Measurements from ENCODE around the gene SELENOS. TPM values are rescaled to one million over a fixed set of nuclear protein-coding genes. Genes with fewer than 3 reads are reported as not detected.

SELENOS gene
- total RNA-seq, 1 donor from 2014 or later: 62.0 TPM

GRCh38 chr15:101254157-101255050 lies 22.9 kb downstream of the SELENOS start:
- intact Hi-C loops (cut with micrococcal nuclease): loop anchor here (10.0 kb wide), 1 partner anchor 920 kb away; no protein-coding TSS in a partner anchor

DNA sequence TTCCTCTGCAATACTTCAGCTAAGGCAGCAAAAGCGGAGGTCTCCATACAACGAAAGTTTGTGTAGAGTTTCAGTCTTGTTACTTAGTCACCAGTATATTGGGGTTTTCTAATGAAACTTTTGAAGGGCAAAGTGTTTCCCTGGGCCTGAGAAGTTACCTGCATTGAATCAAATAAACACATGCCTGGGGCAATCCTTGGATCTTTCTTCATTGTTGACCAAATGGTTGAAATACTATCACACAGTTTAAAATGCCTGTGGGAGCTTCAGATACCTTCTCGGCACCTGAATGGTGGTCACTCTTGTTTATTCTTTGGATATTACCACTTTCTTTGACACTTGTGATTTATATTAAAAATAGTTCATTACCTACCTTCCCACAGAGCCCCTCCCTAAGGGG lies 24.4 kb downstream of the SELENOS start:
- intact Hi-C loops (cut with micrococcal nuclease): loop anchor here (1.0 to 10.0 kb wide), 7 partner anchors 24 to 918 kb away; partner anchors contain the start of genes ASB7, LINS1 and SELENOS

DNA sequence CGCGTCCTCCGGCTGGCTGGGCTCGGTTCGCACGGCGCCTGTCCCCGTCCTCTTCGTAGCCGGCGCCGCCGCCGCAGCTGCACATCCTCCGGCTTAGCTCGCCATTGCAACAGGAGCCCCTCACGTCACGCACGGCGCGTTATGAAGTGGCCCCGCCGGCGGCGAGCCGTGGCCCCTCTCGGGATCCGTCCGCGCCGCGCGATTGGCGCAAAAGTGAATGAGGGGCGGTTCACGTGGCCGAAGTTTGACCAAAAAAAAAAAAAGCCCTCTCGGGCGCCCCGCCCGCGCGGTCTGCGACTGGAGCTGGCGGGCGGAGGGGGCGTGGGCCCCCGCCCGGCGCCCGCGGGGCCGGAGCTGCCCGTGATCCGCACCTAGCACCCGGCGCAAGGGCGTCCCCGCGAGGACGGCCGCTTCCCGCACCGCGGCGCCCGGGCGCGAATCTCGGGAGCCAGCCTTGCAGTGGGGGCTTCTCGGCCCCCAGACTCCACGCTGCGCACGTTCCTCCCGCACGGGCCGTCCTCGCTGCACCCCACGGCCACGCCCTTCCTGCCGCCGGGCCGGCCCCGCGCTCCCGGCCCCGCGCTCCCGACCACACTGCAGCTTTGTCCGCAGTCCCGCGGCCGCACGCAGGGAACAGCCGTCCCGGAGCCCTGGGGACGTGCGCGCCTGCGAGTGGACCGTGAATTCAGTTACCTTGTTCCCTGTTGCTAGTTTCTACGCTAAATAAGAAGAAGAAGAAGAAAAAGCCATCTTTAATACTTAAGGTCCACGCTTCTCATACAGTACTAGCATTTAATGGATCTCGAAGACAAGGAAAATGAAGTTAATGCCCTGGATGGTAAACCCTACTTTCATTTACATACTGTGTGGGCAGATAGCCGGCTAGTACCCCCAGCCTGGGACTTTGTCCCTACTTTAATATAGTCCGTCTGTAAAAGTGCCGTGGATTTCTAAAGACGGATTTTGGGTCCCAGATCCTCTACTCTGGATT lies 25.2 kb downstream of the SELENOS start, which contains the start of gene CHSY1:
Gene CHSY1 (minus strand): TSS at position 219 of the 991 bp plus-strand sequence. CDS start 592 bp downstream, outside the sequence.
- intact Hi-C loops (cut with micrococcal nuclease): loop anchor here (1.0 to 10.0 kb wide), 8 partner anchors 25 to 917 kb away; partner anchors contain the start of genes ASB7, LINS1 and SELENOS

GRCh38 chr15:101250873-101251829 lies 26.1 kb downstream of the SELENOS start:
- intact Hi-C loops (cut with micrococcal nuclease): loop anchor here (1.0 to 10.0 kb wide), 6 partner anchors 9 to 916 kb away; no protein-coding TSS in a partner anchor

DNA sequence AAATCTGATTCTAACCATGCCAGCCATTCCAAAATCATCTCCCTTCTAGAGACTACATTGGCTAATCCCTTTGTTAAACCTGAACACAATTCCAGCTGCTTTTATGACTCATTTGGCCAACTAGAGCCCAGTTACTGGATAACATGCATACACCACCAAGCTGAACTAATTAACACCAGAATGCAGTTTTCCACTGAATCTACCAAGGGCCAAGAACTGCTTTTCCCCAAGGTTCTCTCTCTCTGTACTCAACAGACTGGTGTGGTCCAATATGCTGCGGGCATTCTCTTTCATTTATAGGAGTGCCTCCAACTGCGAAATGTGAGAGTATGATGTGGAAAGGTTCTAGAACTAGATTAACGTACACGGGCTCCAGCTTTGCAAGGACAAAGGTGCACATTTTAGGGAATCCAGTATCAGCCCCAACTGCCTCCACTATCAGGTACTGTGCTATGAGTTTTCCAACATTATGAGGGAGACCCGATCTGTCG lies 26.9 kb downstream of the SELENOS start:
- intact Hi-C loops (cut with micrococcal nuclease): loop anchor here (1.0 to 10.0 kb wide), 5 partner anchors 8 to 916 kb away; no protein-coding TSS in a partner anchor

- intact Hi-C loops (cut with micrococcal nuclease): no loop called here
Observed at GRCh38 chr15:101248274-101248673, 29.0 kb downstream of the SELENOS start.

DNA sequence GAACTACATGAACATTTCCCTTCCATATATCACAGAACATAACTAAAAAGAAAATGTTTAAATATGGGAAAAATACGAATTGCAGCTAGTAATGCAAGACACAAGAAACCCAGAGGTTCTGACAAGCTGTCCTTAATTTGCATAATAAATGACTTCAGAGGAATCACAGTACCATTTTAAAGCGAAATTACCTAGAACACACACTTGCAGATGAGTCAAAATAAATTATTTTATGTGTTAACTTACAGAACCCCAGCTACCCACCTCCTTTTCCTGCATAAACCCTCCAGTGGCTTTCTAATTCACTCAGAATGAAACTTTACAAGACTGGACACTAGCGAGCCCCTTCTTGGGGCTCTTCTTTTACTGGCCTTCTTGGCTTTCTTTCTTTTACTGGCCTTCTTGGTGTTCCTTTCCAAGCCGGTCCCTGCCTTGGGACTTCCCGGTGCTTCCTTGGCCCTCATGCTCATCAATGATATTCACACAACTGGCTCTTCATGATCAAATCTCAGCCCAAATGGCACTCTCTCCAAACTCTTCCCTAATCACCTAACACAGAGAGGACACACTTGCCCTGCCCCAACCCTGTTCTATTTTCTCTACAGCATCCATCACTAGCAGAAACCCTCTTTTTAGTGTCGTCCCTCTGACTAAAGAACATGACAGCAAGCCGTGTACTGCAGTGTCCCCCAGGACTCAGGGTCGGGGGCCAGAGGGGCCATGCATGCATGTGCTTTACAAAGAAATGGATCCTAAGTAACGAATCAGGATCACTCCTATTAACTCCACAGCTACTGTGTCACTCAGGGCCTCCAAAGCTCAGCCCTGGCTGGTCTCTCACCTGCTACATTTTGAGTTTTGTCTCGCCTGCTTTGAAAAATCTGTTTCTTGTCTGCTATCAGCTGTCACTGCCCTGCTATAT lies 30.2 kb downstream of the SELENOS start:
- intact Hi-C loops (cut with micrococcal nuclease): no loop called here

DNA sequence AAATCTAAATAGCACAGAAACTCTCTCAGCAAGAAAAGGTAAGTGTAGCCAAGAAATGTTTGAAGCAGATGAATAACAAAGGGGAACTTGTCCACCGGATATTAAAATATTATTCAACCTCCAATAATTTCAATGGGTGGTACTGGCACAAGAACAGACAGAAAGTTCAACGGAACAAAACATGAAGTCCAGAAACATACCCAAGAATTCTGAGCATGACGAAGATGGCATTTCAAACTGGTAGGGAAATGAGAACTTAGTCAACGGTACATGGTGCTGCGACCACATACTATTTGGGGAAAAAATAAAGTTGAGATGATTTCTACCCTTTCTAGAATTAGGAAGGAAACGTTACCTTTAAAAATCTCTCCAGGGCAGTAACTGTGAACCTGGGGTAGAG lies 30.9 kb downstream of the SELENOS start:
- intact Hi-C loops (cut with micrococcal nuclease): no loop called here

GRCh38 chr15:101244889-101245668 lies 32.2 kb downstream of the SELENOS start:
- intact Hi-C loops (cut with micrococcal nuclease): no loop called here

GRCh38 chr15:101244036-101244781 lies 33.1 kb downstream of the SELENOS start:
- intact Hi-C loops (cut with micrococcal nuclease): no loop called here

GRCh38 chr15:101243420-101243819 lies 33.9 kb downstream of the SELENOS start:
- intact Hi-C loops (cut with micrococcal nuclease): no loop called here

- intact Hi-C loops (cut with micrococcal nuclease): loop anchor here (1.0 kb wide), 4 partner anchors 7 to 75 kb away; no protein-coding TSS in a partner anchor
Observed at GRCh38 chr15:101242999-101243336, 34.3 kb downstream of the SELENOS start.

DNA sequence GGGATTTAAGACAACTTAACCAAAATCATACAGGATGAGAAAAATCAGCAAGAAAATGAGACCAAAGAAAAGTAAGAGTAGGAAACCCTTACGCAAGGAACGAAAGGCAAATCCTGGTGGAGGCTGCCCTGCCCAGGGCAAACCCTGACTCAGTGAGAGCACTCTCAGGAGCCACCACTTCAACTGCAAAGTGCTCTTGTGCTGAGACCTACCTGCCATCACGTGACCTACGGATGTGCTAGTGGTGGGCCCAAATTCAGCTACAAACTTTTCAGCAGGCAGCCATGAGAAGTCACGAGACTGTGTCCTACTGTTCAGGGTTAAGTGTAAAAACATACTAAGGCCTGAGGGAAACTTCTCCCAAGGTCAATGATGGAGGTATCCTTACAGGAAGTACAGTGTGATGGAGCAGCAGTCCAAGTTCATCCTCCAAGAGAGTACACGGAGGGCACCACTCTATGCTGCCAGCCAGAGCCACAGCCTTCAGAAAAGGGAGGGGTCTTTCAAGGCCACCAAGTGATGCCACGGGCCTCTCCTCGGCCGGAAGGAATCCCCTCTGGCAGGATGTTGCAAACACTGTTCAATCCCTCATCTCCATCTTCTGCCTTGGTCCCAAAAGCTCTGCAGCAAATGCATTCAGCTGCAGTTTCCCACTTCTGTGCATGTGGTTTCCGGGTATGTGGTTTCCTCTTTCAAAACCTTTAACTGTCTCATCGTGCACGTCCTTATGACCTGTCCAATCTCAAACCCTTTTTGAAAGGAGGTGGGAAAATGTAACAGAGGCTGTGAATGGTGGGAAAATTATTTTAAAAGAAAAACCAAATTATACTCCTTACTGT lies 34.9 kb downstream of the SELENOS start:
- intact Hi-C loops (cut with micrococcal nuclease): loop anchor here (1.0 kb wide), 4 partner anchors 8 to 74 kb away; no protein-coding TSS in a partner anchor

DNA sequence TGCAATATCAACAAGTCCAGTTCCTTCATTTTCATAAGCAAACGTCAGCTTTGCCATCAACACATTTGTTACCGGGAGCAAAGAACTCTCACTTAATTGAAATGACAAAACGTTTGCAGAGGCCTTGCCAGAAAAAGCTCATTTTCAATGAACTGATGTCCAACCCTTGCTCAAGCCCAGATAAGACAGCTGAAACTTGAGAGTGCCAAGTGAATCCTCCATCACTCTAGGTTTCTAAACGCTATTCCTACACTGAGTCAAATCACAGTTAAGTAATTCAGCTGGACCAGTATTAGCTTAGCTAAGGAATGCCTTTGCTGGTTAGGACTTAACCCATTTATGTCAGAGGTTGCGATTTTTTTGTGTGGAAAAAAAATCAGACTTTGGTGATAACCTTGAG lies 36.9 kb downstream of the SELENOS start:
- intact Hi-C loops (cut with micrococcal nuclease): no loop called here

DNA sequence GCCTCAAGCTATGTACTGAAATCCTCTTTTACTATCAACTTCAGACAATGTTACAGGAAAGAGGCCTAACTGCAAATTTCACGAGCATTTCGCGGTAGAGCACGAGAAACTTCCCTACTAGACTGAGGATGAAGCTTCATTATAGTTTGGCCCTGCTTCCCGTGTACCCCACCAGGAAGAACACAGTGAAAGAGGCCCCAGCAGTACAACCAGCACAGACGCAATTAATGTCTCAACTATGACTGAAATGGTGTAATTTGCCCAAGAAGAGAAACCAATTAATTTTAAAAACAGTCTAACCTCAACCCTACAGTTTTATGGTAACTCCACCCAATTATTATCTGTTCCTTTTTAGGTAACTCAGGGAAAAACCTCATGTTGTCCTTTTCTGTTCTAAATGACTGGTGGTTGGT lies 37.6 kb downstream of the SELENOS start:
- intact Hi-C loops (cut with micrococcal nuclease): loop anchor here (1.0 kb wide), 1 partner anchor 11 kb away; no protein-coding TSS in a partner anchor

DNA sequence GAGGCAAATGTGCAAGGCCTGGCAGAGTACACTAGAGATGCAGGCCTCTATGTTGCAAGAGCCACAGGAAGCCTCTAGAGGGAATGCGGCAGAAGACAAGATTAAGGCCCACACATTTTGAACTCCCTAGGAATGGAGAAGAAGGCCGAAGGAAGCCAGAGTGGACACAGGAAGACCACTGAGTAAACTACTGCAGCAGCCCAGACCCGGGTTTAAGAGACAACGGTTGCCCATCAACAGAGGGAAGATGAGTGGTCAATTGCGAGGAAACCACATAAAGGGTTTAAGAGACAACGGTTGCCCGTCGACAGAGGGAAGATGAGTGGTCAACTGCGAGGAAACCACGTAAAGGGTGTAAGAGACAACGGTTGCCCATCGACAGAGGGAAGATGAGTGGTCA lies 40.0 kb downstream of the SELENOS start:
- intact Hi-C loops (cut with micrococcal nuclease): no loop called here
